Left lung (tissue), 10 donors: ENCODE results near the gene STAC. TPM values are rescaled to one million over a fixed set of nuclear protein-coding genes. Genes with fewer than 3 reads are reported as not detected.
"Not testable (repeated sequence)": the region's sequence is repeated elsewhere in the genome, so short reads cannot be mapped to it uniquely, and the experiment has no call there.

Source experiments
- ATAC-seq: fragments of 200-7000 bp; cut with Tn5 transposase; one replicate; pipeline ENCODE4 v1.9.1; 2020; ENCODE audit warnings: moderate library complexity
- DNase-seq, 4 donors: peaks; one replicate each; pipeline ENCODE4 v3.0.0-alpha.2; 2013 to 2020
- H3K27ac ChIP-seq, 2 donors: fragments of 200-600 bp; sonication (generic) in 1 of 2; one replicate each; pipeline versions ENCODE4 v1.5.0 to v1.8.0; 2020 to 2021
- H3K27me3 ChIP-seq, 2 donors: fragments of 200-600 bp; sonication (generic) in 1 of 2; one replicate each; pipeline versions ENCODE4 v1.5.0 to v1.8.0; 2020 to 2021
- H3K36me3 ChIP-seq, 2 donors: fragments of 200-600 bp; sonication (generic) in 1 of 2; one replicate each; pipeline versions ENCODE4 v1.5.0 to v1.8.0; 2020 to 2021
- H3K4me1 ChIP-seq, 2 donors: fragments of 200-600 bp; one replicate each; pipeline ENCODE4 v1.8.0; 2021
- H3K4me3 ChIP-seq, 2 donors: fragments of 200-600 bp; sonication (generic) in 1 of 2; one replicate each; pipeline versions ENCODE4 v1.5.0 to v1.8.0; 2020 to 2021; ENCODE audit warnings: mild to moderate bottlenecking in 1 of 2
- H3K9me3 ChIP-seq, 2 donors: fragments of 200-600 bp; sonication (generic) in 1 of 2; one replicate each; pipeline versions ENCODE4 v1.5.0 to v1.8.0; 2020 to 2021
- CTCF ChIP-seq, 2 donors: fragments of 200-600 bp; sonication (generic) in 1 of 2; IDR thresholded peaks; one replicate each; pipeline versions ENCODE4 v1.5.0 to v1.8.0; 2021; ENCODE audit warnings: antibody characterized with exemption in 2 of 2
- intact Hi-C, 2 donors: fragments of 100-400 bp; cut with DNase I; formaldehyde crosslinking; loops; one replicate each; pipeline versions ENCODE4 v1.11.2 to v1.14.2; 2022
- polyA plus RNA-seq, 6 donors: library from polyadenylated mRNA; unstranded; fragments of 120-200 nt; gene quantifications; one replicate each; pipeline ENCODE4 v1.2.1, GENCODE V29; 2013; ENCODE audit not compliant: insufficient read length in 6 of 6
- total RNA-seq, 2 donors: library from RNA; stranded (reverse); fragmentation: NEBNext Ultra II Directional; extraction: Animal tissue kit (Norgen Biotek cat#: 25700); gene quantifications; one replicate each; pipeline ENCODE4 v1.2.1, GENCODE V29; 2021
- donor health status: DM: no; HTN: yes; CAD: no.
- donor health status: DM: no; HTN: no; CAD: no.

STAC gene
- total and polyA plus RNA-seq, 8 donors = 0.53 to 16.7 (median 1.2) TPM

GRCh38 chr3:36451816-36452215 is 71.5 kb downstream of the STAC start:
- TF ChIP-seq CTCF (IDR thresholded peaks at IDR 0.05) = no peak
- no peak overlapping the region for H3K4me3 ChIP-seq
- H3K4me1 ChIP-seq = no peaks in the 10 kb centered on the region
- no peaks in the 10 kb centered on the region for H3K36me3 ChIP-seq
- intact Hi-C loops = no loop called here
- ATAC-seq (no peak), DNase-seq (no peak)
- no peak overlapping the region for H3K27ac ChIP-seq
- H3K9me3 ChIP-seq = no peaks in the 10 kb centered on the region
- H3K27me3 ChIP-seq = no peaks in the 10 kb centered on the region

GRCh38 chr3:36453213-36453612 is 72.9 kb downstream of the STAC start:
- H3K36me3 ChIP-seq, H3K9me3 ChIP-seq, H3K4me1 ChIP-seq, intact Hi-C loops, H3K27me3 ChIP-seq, H3K27ac ChIP-seq, H3K4me3 ChIP-seq, ATAC-seq: not testable (repeated sequence)
- DNase-seq = peak in 1 of 4 donors; percentile 78

- intact Hi-C loops, H3K9me3 ChIP-seq, H3K27me3 ChIP-seq, DNase-seq, H3K4me1 ChIP-seq, H3K36me3 ChIP-seq, ATAC-seq, H3K4me3 ChIP-seq, H3K27ac ChIP-seq: not testable (repeated sequence)
These were observed 73.6 kb downstream of the STAC start for GRCh38 chr3:36453896-36454295.

- no peak overlapping the region for H3K27ac ChIP-seq
- no peaks in the 10 kb centered on the region for H3K36me3 ChIP-seq
- H3K27me3 ChIP-seq = no peaks in the 10 kb centered on the region
- intact Hi-C loops = no loop called here
- ATAC-seq (no peak), DNase-seq (no peak)
- H3K9me3 ChIP-seq = no peaks in the 10 kb centered on the region
- no peak for TF ChIP-seq CTCF (IDR thresholded peaks at IDR 0.05)
- no peaks in the 10 kb centered on the region for H3K4me1 ChIP-seq
- H3K4me3 ChIP-seq = no peak overlapping the region
These were observed 75.1 kb downstream of the STAC start for GRCh38 chr3:36455406-36455805.

GRCh38 chr3:36456784-36457183 is 76.5 kb downstream of the STAC start:
- Histone ChIP-seq H3K9me3 (no peaks in the 10 kb centered on the region), H3K27me3 (no peaks in the 10 kb centered on the region), H3K4me3 (no peak overlapping the region), H3K4me1 (no peaks in the 10 kb centered on the region), H3K36me3 (no peaks in the 10 kb centered on the region), H3K27ac (no peak overlapping the region)
- DNase-seq (no peak), ATAC-seq (no peak)
- no peak for TF ChIP-seq CTCF (IDR thresholded peaks at IDR 0.05)
- intact Hi-C loops = no loop called here

GRCh38 chr3:36457667-36458066 is 77.4 kb downstream of the STAC start:
- no peak overlapping the region for H3K4me3 ChIP-seq
- no peak for DNase-seq
- H3K36me3 ChIP-seq = no peaks in the 10 kb centered on the region
- no peaks in the 10 kb centered on the region for H3K4me1 ChIP-seq
- no peaks in the 10 kb centered on the region for H3K9me3 ChIP-seq
- intact Hi-C loops = no loop called here
- H3K27ac ChIP-seq = no peak overlapping the region
- ATAC-seq = no peak
- TF ChIP-seq CTCF (IDR thresholded peaks at IDR 0.05) = no peak
- H3K27me3 ChIP-seq = no peaks in the 10 kb centered on the region
